Glutamatergic neuron (in vitro differentiated cells): ENCODE measurements around the gene FAIM2. TPM values are rescaled to one million over a fixed set of nuclear protein-coding genes. Genes with fewer than 3 reads are reported as not detected.

Source experiments
- DNase-seq: peaks from one replicate; pipeline ENCODE4 v3.0.0; 2022
- H3K27ac Mint-ChIP-seq: one replicate; pipeline ENCODE4 v1.8.0; 2020; ENCODE audit warnings: mild to moderate bottlenecking, mixed read lengths, inconsistent platforms; ENCODE audit not compliant: unreplicated experiment
- H3K27me3 Mint-ChIP-seq: one replicate; pipeline ENCODE4 v1.8.0; 2020; ENCODE audit warnings: mild to moderate bottlenecking, moderate library complexity, mixed read lengths, inconsistent platforms; ENCODE audit not compliant: unreplicated experiment
- H3K36me3 Mint-ChIP-seq: one replicate; pipeline ENCODE4 v1.8.0; 2020; ENCODE audit warnings: mild to moderate bottlenecking, mixed read lengths, inconsistent platforms; ENCODE audit not compliant: unreplicated experiment
- H3K4me1 Mint-ChIP-seq: one replicate; pipeline ENCODE4 v1.8.0; 2020; ENCODE audit warnings: mild to moderate bottlenecking, low read depth, mixed read lengths, inconsistent platforms; ENCODE audit not compliant: unreplicated experiment
- H3K4me3 Mint-ChIP-seq: one replicate; pipeline ENCODE4 v1.8.0; 2020; ENCODE audit warnings: mild to moderate bottlenecking, mixed read lengths, inconsistent platforms; ENCODE audit not compliant: unreplicated experiment
- H3K9me3 Mint-ChIP-seq: one replicate; pipeline ENCODE4 v1.8.0; 2020; ENCODE audit warnings: mild to moderate bottlenecking, moderate library complexity, mixed read lengths, inconsistent platforms; ENCODE audit not compliant: unreplicated experiment
- total RNA-seq: library from RNA; stranded (reverse); fragmentation: NEBNext Ultra II Directional; extraction: Animal tissue kit (Norgen Biotek cat#: 25700); gene quantifications from one replicate; pipeline ENCODE4 v1.2.1, GENCODE V29; 2021; ENCODE audit not compliant: unreplicated experiment
- TF ChIP-seq, protein P1 (sequence below): fragments of 200-600 bp; sonication (generic); IDR thresholded peaks from one replicate; pipeline ENCODE4 v1.5.0; 2021; ENCODE audit not compliant: partially characterized antibody, unreplicated experiment

The FAIM2 gene
- total RNA-seq, 1 donor from 2014 or later = 3.5 TPM

GRCh38 chr12:49891476-49891875, 12.2 kb downstream of the FAIM2 start:
- no peaks in the 10 kb centered on the region for H3K36me3 Mint-ChIP-seq
- no peak overlapping the region for H3K4me3 Mint-ChIP-seq
- H3K4me1 Mint-ChIP-seq = peaks cover 3% of the 10 kb centered on the region
- H3K27me3 Mint-ChIP-seq = peaks cover 12% of the 10 kb centered on the region
- TF ChIP-seq, protein P1, sequence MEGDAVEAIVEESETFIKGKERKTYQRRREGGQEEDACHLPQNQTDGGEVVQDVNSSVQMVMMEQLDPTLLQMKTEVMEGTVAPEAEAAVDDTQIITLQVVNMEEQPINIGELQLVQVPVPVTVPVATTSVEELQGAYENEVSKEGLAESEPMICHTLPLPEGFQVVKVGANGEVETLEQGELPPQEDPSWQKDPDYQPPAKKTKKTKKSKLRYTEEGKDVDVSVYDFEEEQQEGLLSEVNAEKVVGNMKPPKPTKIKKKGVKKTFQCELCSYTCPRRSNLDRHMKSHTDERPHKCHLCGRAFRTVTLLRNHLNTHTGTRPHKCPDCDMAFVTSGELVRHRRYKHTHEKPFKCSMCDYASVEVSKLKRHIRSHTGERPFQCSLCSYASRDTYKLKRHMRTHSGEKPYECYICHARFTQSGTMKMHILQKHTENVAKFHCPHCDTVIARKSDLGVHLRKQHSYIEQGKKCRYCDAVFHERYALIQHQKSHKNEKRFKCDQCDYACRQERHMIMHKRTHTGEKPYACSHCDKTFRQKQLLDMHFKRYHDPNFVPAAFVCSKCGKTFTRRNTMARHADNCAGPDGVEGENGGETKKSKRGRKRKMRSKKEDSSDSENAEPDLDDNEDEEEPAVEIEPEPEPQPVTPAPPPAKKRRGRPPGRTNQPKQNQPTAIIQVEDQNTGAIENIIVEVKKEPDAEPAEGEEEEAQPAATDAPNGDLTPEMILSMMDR = no peak
- no peak overlapping the region for H3K27ac Mint-ChIP-seq
- H3K9me3 Mint-ChIP-seq = peaks cover 8% of the 10 kb centered on the region
- DNase-seq = no peak

DNA sequence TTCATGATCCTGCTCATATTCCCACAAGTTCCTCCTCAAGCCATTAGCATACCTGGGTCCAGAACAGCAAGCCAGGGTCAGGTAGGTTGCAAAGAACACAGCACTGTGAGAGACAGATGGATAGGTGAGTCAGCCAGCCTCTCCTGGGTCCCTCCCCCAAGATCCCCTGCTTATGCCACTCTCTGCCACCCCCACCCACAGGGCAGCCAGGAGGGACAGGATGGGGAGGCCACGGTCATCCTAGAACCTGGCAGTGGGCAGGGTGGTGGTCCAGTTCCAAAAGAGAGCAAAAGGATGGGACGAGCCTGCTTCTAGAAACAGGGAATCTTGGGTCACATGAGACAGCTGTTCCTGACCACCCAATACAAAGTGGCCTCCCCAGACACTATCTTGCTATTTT, 12.7 kb downstream of the FAIM2 start:
- TF ChIP-seq, protein P1 = no peak
- H3K27me3 Mint-ChIP-seq = peaks cover 12% of the 10 kb centered on the region
- peaks cover 3% of the 10 kb centered on the region for H3K4me1 Mint-ChIP-seq
- no peak for DNase-seq
- peaks cover 8% of the 10 kb centered on the region for H3K9me3 Mint-ChIP-seq
- H3K36me3 Mint-ChIP-seq = no peaks in the 10 kb centered on the region
- no peak overlapping the region for H3K27ac Mint-ChIP-seq
- H3K4me3 Mint-ChIP-seq = no peak overlapping the region

DNA sequence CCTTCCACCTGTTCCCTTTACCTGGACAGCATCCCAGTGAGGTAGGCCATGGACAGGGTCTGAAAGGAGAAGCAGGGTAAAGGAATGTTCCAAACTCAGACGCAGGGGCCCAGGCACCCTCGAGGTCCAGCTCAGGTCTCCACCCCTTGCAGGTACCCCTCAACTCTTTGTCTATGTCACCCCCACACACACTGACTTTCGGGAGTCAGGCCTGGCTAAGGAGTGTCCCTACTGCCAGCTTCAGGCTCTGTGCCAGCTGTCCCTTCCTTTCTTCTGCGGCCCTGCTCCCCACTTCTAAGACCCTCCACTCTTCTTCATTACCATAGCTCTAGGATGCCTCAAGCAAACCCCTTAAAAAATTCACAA, 13.6 kb downstream of the FAIM2 start:
- peaks cover 9% of the 10 kb centered on the region for H3K27me3 Mint-ChIP-seq
- no peak overlapping the region for H3K4me3 Mint-ChIP-seq
- peaks cover 9% of the 10 kb centered on the region for H3K4me1 Mint-ChIP-seq
- TF ChIP-seq, protein P1 = no peak
- peaks cover 9% of the 10 kb centered on the region for H3K9me3 Mint-ChIP-seq
- no peaks in the 10 kb centered on the region for H3K36me3 Mint-ChIP-seq
- no peak overlapping the region for H3K27ac Mint-ChIP-seq
- no peak for DNase-seq

DNA sequence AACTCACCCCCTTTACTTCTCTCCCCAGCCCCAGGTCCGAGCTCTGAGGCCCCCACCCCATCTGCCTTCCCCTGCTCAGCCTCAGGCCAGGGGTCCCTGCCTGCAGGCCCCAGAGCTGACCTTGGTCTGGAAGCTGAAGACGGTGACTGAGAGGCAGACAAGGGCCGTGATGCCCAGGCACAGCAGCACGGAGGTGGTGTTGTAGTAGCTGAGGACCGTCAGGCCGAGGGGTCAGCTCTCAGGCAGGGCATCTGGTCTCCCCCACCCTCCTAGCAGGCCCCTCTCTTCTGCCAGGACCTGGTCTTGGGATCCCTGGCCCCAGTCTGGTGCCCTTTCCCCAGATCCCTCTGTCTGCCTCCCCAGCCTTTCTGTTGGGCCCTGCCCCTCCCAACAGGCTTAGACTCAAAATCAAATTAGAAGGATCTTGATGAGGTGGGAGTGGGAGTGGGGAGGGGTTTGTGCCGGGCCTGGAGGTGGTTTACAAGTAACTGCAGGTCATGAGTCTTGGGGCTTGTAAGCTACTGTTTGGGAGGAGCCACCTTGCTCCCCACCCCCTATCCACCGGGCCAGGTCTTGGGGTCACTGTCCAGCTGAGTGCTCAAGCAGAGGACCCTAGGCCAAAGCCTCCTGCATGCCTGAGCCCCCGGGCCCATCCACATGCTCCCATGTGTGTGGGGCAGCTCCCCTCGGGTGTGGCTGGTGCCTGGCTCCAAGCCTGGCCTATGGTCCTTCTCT, 14.2 kb downstream of the FAIM2 start:
- Mint-ChIP-seq H3K36me3 (no peaks in the 10 kb centered on the region), H3K4me3 (no peak overlapping the region), H3K9me3 (peaks cover 9% of the 10 kb centered on the region), H3K27me3 (peaks cover 9% of the 10 kb centered on the region), H3K4me1 (peaks cover 7% of the 10 kb centered on the region), H3K27ac (no peak overlapping the region)
- DNase-seq = no peak
- TF ChIP-seq, protein P1 = no peak

DNA sequence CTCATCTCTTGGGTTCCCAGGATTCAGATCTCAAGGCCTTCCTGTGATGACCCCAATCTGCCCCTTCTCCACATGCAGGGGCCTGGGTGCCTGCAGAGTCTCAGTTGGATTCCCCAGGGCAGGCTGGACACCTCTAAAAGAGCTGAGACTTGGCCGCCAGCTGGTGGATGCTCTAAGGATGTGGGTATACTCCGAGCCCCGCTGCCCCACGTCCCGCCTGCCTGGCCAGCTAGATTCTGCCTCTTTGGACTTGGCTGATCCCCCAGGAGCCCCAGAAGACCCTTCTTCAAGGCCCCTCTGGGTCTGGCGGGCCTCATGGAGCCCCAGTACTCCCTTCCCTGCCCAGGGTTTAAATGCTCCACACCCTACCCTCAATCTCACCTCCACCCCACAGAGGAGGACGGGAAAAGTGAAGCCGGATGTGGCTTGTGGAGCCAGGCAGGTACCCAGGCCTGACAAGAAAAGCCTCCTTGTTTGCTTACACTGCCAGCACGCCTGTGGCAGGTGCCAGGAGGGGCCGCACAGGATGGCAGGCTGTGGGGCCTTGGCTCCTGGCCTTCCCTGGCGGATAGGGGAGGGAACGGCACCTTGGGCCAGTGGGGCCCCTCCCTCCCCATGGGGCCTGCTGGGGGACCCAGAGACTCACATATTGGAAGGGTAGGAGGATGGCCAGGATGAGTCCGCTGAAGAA, 15.1 kb downstream of the FAIM2 start:
- Mint-ChIP-seq H3K9me3 (peaks cover 9% of the 10 kb centered on the region), H3K27me3 (peaks cover 9% of the 10 kb centered on the region)

More for the DNA sequence above, 15.1 kb downstream of the FAIM2 start:
- Mint-ChIP-seq H3K27ac (no peak overlapping the region), H3K4me3 (no peak overlapping the region), H3K4me1 (peaks cover 5% of the 10 kb centered on the region), H3K36me3 (no peaks in the 10 kb centered on the region)
- DNase-seq = no peak
- TF ChIP-seq, protein P1 = no peak
